ENCODE results near the gene SLC34A3. TPM values are rescaled to one million over a fixed set of nuclear protein-coding genes. Genes with fewer than 3 reads are reported as not detected.
A peak's percentile ranks its signal among the peaks of the same experiment; 100 is the strongest.

Gene SLC34A3
- polyA plus RNA-seq, 2 of the 4 experiments (the other 2 are of a cell fraction), result 0.05 TPM; not detected in 1

DNA sequence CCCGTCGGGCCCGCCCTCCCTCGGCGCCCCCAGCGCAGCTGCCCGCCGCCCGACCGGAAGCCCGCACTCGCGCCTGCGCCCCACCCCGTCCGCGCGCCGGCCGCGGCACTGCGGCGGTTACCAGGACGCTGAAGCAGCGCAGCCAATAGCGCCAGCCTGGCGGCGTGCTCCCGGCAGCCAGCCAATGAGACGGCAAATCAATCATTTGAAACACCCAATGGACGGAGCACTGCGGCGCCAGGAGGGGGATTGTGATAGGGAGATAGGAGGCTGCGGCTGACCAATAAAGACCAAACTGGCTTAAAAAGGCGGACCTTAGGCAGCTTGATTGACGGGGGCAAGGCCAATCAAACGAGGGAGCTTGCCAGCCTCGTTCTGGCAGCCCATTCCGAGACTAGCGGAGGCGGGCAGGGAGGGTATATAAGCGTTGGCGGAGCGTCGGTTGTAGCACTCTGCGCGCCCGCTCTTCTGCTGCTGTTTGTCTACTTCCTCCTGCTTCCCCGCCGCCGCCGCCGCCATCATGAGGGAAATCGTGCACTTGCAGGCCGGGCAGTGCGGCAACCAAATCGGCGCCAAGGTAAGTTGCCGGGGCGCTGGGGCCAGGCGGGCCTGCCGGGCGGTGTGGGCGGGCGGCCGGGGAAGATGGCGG, 10.3 kb downstream of the SLC34A3 start, which contains the start of gene TUBB4B (continued):
- TF ChIP-seq NPAS2 (CRISPR knock-in tag; IDR thresholded peaks at IDR 0.05; ENCODE audit: borderline replicate concordance) (no peak), PHF8 (IDR thresholded peaks at IDR 0.05; ENCODE audit: borderline replicate concordance, low read depth) (peak; percentile 52; the same call in 1 of the 2 replicates), JUNB (IDR thresholded peaks at IDR 0.05) (no peak), MAFK (IDR thresholded peaks at IDR 0.05; ENCODE audit: partially characterized antibody) (no peak), RNF2 (IDR thresholded peaks at IDR 0.05; ENCODE audit: borderline replicate concordance, low read depth) (no peak), ZFP36 (IDR thresholded peaks at IDR 0.05; ENCODE audit: borderline replicate concordance, partially characterized antibody) (no peak), RAD21 (conservative IDR thresholded peaks at IDR 0.05 in 1 of 2, IDR thresholded peaks at IDR 0.05 in 1 of 2) (no peak), RCOR1 (IDR thresholded peaks at IDR 0.05; ENCODE audit: low read depth, low read length) (no peak), KDM5A (IDR thresholded peaks at IDR 0.05) (no peak), TFCP2L1 (CRISPR knock-in tag; IDR thresholded peaks at IDR 0.05) (peak; percentile 90), HOXA7 (CRISPR knock-in tag; IDR thresholded peaks at IDR 0.05) (no peak), SREBF2 (IDR thresholded peaks at IDR 0.05) (no peak), CEBPB (IDR thresholded peaks at IDR 0.05) (no peak), MAZ (IDR thresholded peaks at IDR 0.05; ENCODE audit: borderline replicate concordance, low read depth, low read length) (no peak; the same call in 1 of the 2 replicates), ZSCAN20 (CRISPR knock-in tag; IDR thresholded peaks at IDR 0.05) (no peak), CBX8 (IDR thresholded peaks at IDR 0.05) (no peak), HOXB5 (CRISPR knock-in tag; IDR thresholded peaks at IDR 0.05) (no peak), JUN (IDR thresholded peaks at IDR 0.05) (peak; percentile 97 to 100), RARB (CRISPR knock-in tag; IDR thresholded peaks at IDR 0.05) (no peak), KDM1A (IDR thresholded peaks at IDR 0.05; ENCODE audit: low read depth) (no peak), MYC (IDR thresholded peaks at IDR 0.05; ENCODE audit: borderline replicate concordance, low read length) (no peak), NFE2L2 (conservative IDR thresholded peaks at IDR 0.05; ENCODE audit: low read length) (no peak), FOSL2 (IDR thresholded peaks at IDR 0.05) (no peak), FOSL2 (CRISPR knock-in tag; IDR thresholded peaks at IDR 0.05) (no peak; the same call in 1 of the 2 replicates), CBX2 (IDR thresholded peaks at IDR 0.05; ENCODE audit: borderline replicate concordance, low read depth) (no peak), POLR2A (IDR thresholded peaks at IDR 0.05; ENCODE audit: low read length) (peak; percentile 100)
- TF ChIP-seq, protein P1, sequence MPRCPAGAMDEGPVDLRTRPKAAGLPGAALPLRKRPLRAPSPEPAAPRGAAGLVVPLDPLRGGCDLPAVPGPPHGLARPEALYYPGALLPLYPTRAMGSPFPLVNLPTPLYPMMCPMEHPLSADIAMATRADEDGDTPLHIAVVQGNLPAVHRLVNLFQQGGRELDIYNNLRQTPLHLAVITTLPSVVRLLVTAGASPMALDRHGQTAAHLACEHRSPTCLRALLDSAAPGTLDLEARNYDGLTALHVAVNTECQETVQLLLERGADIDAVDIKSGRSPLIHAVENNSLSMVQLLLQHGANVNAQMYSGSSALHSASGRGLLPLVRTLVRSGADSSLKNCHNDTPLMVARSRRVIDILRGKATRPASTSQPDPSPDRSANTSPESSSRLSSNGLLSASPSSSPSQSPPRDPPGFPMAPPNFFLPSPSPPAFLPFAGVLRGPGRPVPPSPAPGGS (IDR thresholded peaks at IDR 0.05), result peak; percentile 99
- TF ChIP-seq, protein P2, sequence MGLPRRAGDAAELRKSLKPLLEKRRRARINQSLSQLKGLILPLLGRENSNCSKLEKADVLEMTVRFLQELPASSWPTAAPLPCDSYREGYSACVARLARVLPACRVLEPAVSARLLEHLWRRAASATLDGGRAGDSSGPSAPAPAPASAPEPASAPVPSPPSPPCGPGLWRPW (IDR thresholded peaks at IDR 0.05), result no peak
- TF ChIP-seq, protein P3, sequence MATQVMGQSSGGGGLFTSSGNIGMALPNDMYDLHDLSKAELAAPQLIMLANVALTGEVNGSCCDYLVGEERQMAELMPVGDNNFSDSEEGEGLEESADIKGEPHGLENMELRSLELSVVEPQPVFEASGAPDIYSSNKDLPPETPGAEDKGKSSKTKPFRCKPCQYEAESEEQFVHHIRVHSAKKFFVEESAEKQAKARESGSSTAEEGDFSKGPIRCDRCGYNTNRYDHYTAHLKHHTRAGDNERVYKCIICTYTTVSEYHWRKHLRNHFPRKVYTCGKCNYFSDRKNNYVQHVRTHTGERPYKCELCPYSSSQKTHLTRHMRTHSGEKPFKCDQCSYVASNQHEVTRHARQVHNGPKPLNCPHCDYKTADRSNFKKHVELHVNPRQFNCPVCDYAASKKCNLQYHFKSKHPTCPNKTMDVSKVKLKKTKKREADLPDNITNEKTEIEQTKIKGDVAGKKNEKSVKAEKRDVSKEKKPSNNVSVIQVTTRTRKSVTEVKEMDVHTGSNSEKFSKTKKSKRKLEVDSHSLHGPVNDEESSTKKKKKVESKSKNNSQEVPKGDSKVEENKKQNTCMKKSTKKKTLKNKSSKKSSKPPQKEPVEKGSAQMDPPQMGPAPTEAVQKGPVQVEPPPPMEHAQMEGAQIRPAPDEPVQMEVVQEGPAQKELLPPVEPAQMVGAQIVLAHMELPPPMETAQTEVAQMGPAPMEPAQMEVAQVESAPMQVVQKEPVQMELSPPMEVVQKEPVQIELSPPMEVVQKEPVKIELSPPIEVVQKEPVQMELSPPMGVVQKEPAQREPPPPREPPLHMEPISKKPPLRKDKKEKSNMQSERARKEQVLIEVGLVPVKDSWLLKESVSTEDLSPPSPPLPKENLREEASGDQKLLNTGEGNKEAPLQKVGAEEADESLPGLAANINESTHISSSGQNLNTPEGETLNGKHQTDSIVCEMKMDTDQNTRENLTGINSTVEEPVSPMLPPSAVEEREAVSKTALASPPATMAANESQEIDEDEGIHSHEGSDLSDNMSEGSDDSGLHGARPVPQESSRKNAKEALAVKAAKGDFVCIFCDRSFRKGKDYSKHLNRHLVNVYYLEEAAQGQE (IDR thresholded peaks at IDR 0.05), result peak; percentile 55; the same call in 1 of the 2 replicates
- TF ChIP-seq, protein P4, sequence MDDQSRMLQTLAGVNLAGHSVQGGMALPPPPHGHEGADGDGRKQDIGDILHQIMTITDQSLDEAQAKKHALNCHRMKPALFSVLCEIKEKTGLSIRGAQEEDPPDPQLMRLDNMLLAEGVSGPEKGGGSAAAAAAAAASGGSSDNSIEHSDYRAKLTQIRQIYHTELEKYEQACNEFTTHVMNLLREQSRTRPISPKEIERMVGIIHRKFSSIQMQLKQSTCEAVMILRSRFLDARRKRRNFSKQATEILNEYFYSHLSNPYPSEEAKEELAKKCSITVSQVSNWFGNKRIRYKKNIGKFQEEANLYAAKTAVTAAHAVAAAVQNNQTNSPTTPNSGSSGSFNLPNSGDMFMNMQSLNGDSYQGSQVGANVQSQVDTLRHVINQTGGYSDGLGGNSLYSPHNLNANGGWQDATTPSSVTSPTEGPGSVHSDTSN (IDR thresholded peaks at IDR 0.05), result peak; percentile 100
- TF ChIP-seq, protein P5, sequence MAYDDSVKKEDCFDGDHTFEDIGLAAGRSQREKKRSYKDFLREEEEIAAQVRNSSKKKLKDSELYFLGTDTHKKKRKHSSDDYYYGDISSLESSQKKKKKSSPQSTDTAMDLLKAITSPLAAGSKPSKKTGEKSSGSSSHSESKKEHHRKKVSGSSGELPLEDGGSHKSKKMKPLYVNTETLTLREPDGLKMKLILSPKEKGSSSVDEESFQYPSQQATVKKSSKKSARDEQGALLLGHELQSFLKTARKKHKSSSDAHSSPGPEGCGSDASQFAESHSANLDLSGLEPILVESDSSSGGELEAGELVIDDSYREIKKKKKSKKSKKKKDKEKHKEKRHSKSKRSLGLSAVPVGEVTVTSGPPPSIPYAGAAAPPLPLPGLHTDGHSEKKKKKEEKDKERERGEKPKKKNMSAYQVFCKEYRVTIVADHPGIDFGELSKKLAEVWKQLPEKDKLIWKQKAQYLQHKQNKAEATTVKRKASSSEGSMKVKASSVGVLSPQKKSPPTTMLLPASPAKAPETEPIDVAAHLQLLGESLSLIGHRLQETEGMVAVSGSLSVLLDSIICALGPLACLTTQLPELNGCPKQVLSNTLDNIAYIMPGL (CRISPR knock-in tag; IDR thresholded peaks at IDR 0.05; ENCODE audit: borderline replicate concordance), result no peak
- TF ChIP-seq, protein P6, sequence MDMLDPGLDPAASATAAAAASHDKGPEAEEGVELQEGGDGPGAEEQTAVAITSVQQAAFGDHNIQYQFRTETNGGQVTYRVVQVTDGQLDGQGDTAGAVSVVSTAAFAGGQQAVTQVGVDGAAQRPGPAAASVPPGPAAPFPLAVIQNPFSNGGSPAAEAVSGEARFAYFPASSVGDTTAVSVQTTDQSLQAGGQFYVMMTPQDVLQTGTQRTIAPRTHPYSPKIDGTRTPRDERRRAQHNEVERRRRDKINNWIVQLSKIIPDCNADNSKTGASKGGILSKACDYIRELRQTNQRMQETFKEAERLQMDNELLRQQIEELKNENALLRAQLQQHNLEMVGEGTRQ (IDR thresholded peaks at IDR 0.05), result no peak
- TF ChIP-seq, protein P7, sequence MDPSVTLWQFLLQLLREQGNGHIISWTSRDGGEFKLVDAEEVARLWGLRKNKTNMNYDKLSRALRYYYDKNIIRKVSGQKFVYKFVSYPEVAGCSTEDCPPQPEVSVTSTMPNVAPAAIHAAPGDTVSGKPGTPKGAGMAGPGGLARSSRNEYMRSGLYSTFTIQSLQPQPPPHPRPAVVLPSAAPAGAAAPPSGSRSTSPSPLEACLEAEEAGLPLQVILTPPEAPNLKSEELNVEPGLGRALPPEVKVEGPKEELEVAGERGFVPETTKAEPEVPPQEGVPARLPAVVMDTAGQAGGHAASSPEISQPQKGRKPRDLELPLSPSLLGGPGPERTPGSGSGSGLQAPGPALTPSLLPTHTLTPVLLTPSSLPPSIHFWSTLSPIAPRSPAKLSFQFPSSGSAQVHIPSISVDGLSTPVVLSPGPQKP (IDR thresholded peaks at IDR 0.05; ENCODE audit: low read depth, low read length), result no peak
